Caco-2 (cell line): ENCODE data around the gene ARHGEF16. TPM values are rescaled to one million over a fixed set of nuclear protein-coding genes. Genes with fewer than 3 reads are reported as not detected.

ENCODE experiments used
- BruUV-seq: library from RNA; stranded (reverse); fragments of 400-500 nt; replicated peaks from 2 replicates; lab custom pipeline; 2021; lab: Mats Ljungman, UMichigan
- CTCF ChIA-PET: fragments of 300-600 bp; sonication (Branson Sonifier 250); formaldehyde crosslinking; loops from one replicate; lab custom pipeline; 2022; ENCODE audit warnings: antibody characterized with exemption; lab: Charles Lee
- POLR2A ChIA-PET: fragments of 300-600 bp; sonication (Branson Sonifier 250); formaldehyde crosslinking; loops from one replicate; lab custom pipeline; 2022; ENCODE audit warnings: antibody characterized with exemption; lab: Charles Lee
- DNase-seq, 2 experiments: peaks; one replicate each; pipeline versions ENCODE4 v3.0.0 to v3.0.0-alpha.2; 2020 to 2022
- H3K27me3 ChIP-seq: replicated peaks from 2 replicates; pipeline ENCODE4 v1.6.0; 2011; ENCODE audit warnings: low read length; ENCODE audit not compliant: control insufficient read depth, insufficient read depth
- H3K36me3 ChIP-seq: 2 replicates; pipeline ENCODE4 v1.5.1; 2011; ENCODE audit warnings: low read length; ENCODE audit not compliant: control insufficient read depth, insufficient read depth
- H3K4me1 ChIP-seq: fragments of 250-450 bp; sonication (Bioruptor Pico); 2 replicates; pipeline ENCODE4 v1.5.1; 2020; ENCODE audit warnings: mild to moderate bottlenecking
- H3K4me3 ChIP-seq: 2 replicates; pipeline ENCODE4 v1.5.1; 2011; ENCODE audit warnings: low read depth, mild to moderate bottlenecking, control low read depth, low read length
- H3K9me3 ChIP-seq: fragments of 250-450 bp; sonication (Bioruptor Pico); 2 replicates; pipeline ENCODE4 v1.5.1; 2020; ENCODE audit warnings: mild to moderate bottlenecking, moderate library complexity
- H3K27ac Mint-ChIP-seq: one replicate; pipeline ENCODE4 v1.8.0; 2022; ENCODE audit warnings: mixed read lengths; ENCODE audit not compliant: unreplicated experiment
- H3K27me3 Mint-ChIP-seq: one replicate; pipeline ENCODE4 v1.8.0; 2022; ENCODE audit warnings: mixed read lengths; ENCODE audit not compliant: insufficient read depth, unreplicated experiment
- H3K36me3 Mint-ChIP-seq: one replicate; pipeline ENCODE4 v1.8.0; 2022; ENCODE audit warnings: mild to moderate bottlenecking, mixed read lengths; ENCODE audit not compliant: insufficient read depth, unreplicated experiment
- H3K4me1 Mint-ChIP-seq: one replicate; pipeline ENCODE4 v1.8.0; 2022; ENCODE audit warnings: low read depth, mixed read lengths; ENCODE audit not compliant: unreplicated experiment
- H3K4me3 Mint-ChIP-seq: one replicate; pipeline ENCODE4 v1.8.0; 2022; ENCODE audit warnings: mild to moderate bottlenecking, moderate library complexity, mixed read lengths; ENCODE audit not compliant: unreplicated experiment
- H3K9me3 Mint-ChIP-seq: one replicate; pipeline ENCODE4 v1.8.0; 2022; ENCODE audit warnings: mixed read lengths; ENCODE audit not compliant: unreplicated experiment
- CTCF ChIP-seq, 2 experiments: fragments of 200-600 bp in 1 of 2; IDR thresholded peaks; 1 replicate in 1 of 2; 2 replicates in 1 of 2; pipeline versions ENCODE4 v1.5.1 to v1.8.0; 2011 to 2022; ENCODE audit warnings: antibody characterized with exemption in 1 of 2, control low read depth in 1 of 2, inconsistent platforms in 1 of 2, low read depth in 1 of 2, low read length in 1 of 2, mild to moderate bottlenecking in 1 of 2, moderate library complexity in 1 of 2; ENCODE audit not compliant: insufficient read depth in 1 of 2, severe bottlenecking in 1 of 2, unreplicated experiment in 1 of 2
- intact Hi-C: fragments of 100-400 bp; cut with micrococcal nuclease; formaldehyde crosslinking; loops from one replicate; pipeline ENCODE4 v1.10.0; 2022; ENCODE audit not compliant: unreplicated experiment
- total RNA-seq: library from RNA; stranded (reverse); gene quantifications from 2 replicates; pipeline ENCODE4 v1.2.3, GENCODE V29; 2022

Gene ARHGEF16
- total RNA-seq, 1 experiment from 2014 or later, result 40.6 TPM

- intact Hi-C loops, result no loop called here
- CTCF ChIA-PET, result interaction anchor here (0.9 kb wide), 1 partner anchor 26 kb away, joined by 3 read pairs; no protein-coding TSS in a partner anchor
Observed at GRCh38 chr1:3426956-3427535, 27.4 kb upstream of the ARHGEF16 start.

DNA sequence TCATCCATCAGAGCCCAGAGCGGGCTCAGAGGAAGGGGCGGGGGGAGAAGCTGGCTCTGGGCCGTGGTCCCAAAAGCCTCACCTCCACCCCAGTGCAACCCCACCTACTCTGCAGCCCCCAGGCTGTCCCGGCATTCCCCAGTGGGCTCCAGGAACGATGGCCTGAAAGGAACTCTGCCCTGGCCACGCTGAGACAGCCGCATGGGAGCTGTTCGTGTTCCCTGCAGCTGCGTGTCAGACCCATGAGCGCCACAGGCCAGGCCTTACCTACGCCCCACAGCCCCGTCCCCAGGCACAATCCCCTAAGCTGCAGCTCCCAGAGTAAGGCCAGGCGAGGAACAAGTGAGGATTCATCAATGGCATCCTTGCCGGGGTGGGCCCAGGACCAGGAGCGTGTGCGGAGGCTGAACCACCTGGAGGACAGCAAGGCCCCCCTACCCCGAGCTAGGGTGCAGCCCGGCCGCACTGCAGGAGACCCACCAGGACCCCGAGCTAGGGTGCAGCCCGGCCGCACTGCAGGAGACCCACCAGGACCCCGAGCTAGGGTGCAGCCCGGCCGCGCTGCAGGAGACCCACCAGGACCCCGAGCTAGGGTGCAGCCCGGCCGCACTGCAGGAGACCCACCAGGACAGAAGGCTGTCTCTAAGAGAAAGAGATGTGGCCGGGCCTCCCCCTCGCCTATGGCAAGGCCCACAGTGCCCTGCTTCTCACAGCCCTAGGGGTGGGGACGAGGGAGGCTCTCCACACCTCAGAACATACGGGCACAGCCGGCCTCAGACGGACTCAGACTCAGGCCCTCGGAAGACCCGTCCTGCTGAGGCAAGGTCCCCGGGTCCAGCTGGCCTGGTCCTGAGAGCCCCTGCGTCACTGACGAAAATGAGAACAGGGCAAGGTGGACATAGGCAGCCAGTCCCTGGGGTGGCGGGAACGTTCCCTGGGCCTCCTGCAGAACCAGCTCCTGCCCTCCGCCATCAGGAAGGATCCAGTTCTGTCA, 26.5 kb upstream of the ARHGEF16 start:
- H3K27me3 Mint-ChIP-seq, result no peaks in the 10 kb centered on the region
- ChIA-PET POLR2A (no interaction called here), CTCF (interaction anchor here (0.9 kb wide), 1 partner anchor 25 kb away, joined by 3 read pairs; no protein-coding TSS in a partner anchor)

More at GRCh38 chr1:3426956-3427535, 27.4 kb upstream of the ARHGEF16 start:
- no TSS peak for BruUV-seq
- TF ChIP-seq CTCF (IDR thresholded peaks at IDR 0.05; ENCODE audit: insufficient read depth in 1 of 2, low read depth in 1 of 2, low read length in 1 of 2, severe bottlenecking in 1 of 2, unreplicated experiment in 1 of 2), result no peak
- Mint-ChIP-seq H3K36me3 (no peaks in the 10 kb centered on the region), H3K9me3 (no peaks in the 10 kb centered on the region), H3K4me1 (no peaks in the 10 kb centered on the region), H3K27ac (no peak overlapping the region), H3K4me3 (no peak overlapping the region), H3K27me3 (no peaks in the 10 kb centered on the region)
- no peaks in the 10 kb centered on the region for H3K4me1 ChIP-seq
- no peak overlapping the region for H3K4me3 ChIP-seq
- DNase-seq, result no peak
- no peaks in the 10 kb centered on the region for H3K36me3 ChIP-seq
- H3K9me3 ChIP-seq, result no peaks in the 10 kb centered on the region
- H3K27me3 ChIP-seq, result no peaks in the 10 kb centered on the region
- POLR2A ChIA-PET, result no interaction called here

More for the DNA sequence above, 26.5 kb upstream of the ARHGEF16 start:
- Mint-ChIP-seq H3K9me3 (no peaks in the 10 kb centered on the region), H3K36me3 (no peaks in the 10 kb centered on the region), H3K4me1 (no peaks in the 10 kb centered on the region), H3K4me3 (no peak overlapping the region), H3K27ac (no peak overlapping the region)
- no TSS peak for BruUV-seq
- TF ChIP-seq CTCF (IDR thresholded peaks at IDR 0.05; ENCODE audit: insufficient read depth in 1 of 2, low read depth in 1 of 2, low read length in 1 of 2, severe bottlenecking in 1 of 2, unreplicated experiment in 1 of 2), result no peak
- Histone ChIP-seq H3K36me3 (no peaks in the 10 kb centered on the region), H3K27me3 (no peaks in the 10 kb centered on the region), H3K4me1 (no peaks in the 10 kb centered on the region), H3K9me3 (no peaks in the 10 kb centered on the region), H3K4me3 (no peak overlapping the region)
- no peak for DNase-seq
- intact Hi-C loops, result no loop called here
